ENCODE results near the gene SKAP1. TPM values are rescaled to one million over a fixed set of nuclear protein-coding genes. Genes with fewer than 3 reads are reported as not detected.
"Not testable (repeated sequence)": the region's sequence is repeated elsewhere in the genome, so short reads cannot be mapped to it uniquely, and the experiment has no call there.

Gene SKAP1
- total RNA-seq, 1 donor from 2014 or later: 0.38 TPM

DNA sequence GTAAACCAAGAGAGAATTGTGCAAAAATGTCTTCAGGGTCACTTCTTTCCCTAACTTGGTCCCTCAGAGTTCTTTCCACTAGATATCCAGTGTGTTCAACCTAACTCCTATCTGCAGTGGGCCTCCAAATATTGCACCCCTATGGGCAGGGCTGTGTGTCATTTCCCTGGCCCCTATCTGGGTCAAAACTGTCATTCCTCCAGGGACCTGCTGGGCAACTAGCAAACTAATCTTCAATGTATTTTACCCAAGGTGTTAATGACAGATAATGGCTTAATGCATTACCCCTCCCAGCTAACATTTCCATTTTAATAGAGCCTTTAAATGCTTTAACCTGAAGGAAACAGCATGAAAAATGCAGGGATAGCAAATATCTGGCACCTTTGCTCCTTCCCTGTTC is 25.8 kb upstream of the SKAP1 start:
- intact Hi-C loops (cut with DNase I): loop anchor here (10.0 kb wide), 1 partner anchor 101 kb away; no protein-coding TSS in a partner anchor

DNA sequence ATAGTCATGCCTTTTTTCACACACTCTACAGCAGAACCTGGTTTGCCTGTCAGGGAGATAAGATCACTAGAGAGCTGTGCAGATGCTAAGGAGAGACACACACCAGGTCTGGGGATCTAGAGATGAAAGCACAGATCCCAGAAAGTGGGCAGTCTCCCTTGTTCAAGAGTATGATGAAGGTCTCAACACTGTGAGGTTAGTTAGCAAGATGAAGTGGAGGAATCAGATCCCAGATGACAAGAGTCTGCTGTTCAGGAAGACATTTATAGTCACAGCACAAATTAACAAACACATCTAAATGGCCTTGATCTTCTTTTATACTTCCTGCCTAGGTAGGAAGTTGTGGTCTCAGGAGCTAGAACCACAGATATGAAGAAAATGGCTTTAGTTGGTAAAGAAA is 23.4 kb upstream of the SKAP1 start:
- intact Hi-C loops (cut with DNase I): loop anchor here (10.0 kb wide), 1 partner anchor 99 kb away; no protein-coding TSS in a partner anchor
- no peak for ATAC-seq

More for the DNA sequence above, 25.8 kb upstream of the SKAP1 start:
- no peak for ATAC-seq
- no peak for DNase-seq (ENCODE audit: missing footprints)

DNA sequence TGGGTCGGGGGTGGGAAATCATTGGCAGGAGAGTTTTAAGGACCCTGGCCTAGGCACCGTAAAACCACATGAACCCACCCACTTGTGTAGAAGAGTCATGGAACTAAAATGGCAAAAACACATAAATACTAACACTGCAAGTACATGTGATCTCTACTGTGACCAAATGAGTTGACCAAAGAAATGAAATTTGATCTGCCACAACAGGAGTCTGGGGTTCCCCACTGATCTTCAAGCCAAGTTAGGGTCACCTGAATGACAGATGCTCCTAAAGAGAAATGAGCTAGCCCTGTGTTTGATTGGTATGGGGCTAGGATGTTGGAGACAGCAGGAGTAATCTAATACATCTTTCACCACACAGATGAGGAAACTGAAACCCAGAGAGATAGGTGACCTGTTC is 21.5 kb upstream of the SKAP1 start:
- ATAC-seq (no peak), DNase-seq (ENCODE audit: missing footprints) (no peak)

More for the DNA sequence above, 23.4 kb upstream of the SKAP1 start:
- no peak for DNase-seq (ENCODE audit: missing footprints)

DNA sequence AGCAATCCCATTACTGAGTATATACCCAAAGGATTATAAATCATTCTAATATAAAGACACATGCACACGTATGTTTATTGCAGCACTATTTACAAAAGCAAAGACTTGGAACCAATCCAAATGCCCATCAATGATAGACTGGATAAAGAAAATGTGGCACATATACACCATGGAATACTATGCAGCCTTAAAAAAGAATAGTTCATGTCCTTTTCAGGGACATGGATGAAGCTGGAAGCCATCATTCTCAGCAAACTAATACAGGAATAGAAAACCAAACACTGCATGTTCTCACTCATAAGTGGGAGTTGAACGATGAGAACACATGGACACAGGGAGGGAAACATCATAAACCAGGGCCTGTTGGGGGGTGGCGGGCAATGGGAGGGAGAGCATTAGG is 19.3 kb upstream of the SKAP1 start:
- intact Hi-C loops (cut with DNase I); DNase-seq (ENCODE audit: missing footprints); ATAC-seq: not testable (repeated sequence)

More for the DNA sequence above, 21.5 kb upstream of the SKAP1 start:
- intact Hi-C loops (cut with DNase I): loop anchor here (10.0 kb wide), 1 partner anchor 97 kb away; no protein-coding TSS in a partner anchor

DNA sequence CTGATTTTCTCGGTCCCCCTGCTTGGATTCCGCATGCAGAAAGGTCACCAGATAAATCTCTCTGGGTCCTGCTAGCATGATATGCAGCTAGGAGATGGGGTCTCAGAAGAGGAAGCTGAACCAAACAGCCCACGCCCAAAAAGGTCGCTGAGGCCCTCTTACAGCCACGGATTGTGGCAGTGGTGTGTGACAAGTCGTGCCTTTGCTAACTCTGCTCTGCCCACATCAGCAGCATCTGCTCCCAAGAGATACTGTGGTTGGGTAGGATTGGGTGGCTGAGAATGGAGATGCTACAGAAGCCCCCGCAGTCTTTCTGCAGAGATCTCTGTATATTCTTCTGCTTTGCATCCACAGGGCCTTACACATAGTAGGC is 15.2 kb upstream of the SKAP1 start:
- ATAC-seq (no peak), DNase-seq (ENCODE audit: missing footprints) (no peak)
- intact Hi-C loops (cut with DNase I): no loop called here

DNA sequence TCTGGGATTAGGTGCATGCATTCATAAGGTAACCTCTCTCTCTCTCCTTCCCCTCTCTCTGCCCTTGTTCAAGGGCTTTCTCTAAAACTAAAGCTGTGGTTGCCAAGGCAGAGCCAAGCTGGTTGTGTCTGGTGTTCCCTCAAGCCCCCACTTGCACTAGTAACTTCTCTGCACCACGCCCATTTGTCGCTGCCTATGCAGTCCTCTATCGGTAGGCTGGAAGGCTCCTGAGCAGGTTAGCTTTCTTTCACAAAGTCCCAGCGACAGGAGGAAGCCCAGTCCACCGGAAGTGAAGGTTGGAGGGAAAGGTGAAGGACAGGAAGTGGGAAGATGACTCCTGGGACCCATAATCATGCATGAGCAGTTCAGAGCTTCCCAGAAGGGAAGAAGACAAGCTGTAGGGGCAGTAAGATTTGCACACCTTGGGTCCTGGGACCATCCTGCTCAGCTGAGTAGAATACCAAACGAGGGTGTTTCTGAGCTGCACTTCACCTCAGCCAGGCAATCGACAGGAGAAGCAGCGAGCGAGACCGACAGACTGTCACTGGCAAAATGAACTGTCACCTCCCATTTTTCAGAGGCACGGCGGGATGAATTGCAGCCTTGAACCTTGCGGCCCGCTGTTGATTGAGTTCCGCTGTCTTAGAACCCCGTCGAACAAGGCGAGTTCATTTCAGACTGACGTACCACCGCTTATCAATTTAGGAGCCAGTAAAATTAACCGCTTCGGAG is 14.7 kb upstream of the SKAP1 start:
- ATAC-seq (no peak), DNase-seq (ENCODE audit: missing footprints) (no peak)
- intact Hi-C loops (cut with DNase I): no loop called here

DNA sequence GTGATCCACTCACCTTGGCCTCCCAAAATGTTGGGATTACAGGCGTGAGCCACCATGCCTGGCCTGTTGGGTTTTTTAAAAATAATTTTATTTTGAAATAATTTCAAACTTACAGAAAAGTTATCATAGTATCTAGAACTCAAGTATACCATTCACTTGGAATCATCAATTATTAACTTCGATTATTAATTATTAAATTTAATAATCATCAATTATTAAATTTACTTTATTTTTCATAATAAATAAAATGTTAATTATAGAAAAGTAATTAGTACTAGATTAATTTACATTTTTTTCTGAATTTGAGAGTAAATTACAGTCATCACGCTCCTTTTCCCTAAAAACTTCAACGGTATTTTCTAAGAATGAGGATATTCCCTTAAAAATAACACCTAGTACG is 13.7 kb upstream of the SKAP1 start:
- ATAC-seq (no peak), DNase-seq (ENCODE audit: missing footprints) (no peak)
- intact Hi-C loops (cut with DNase I): no loop called here

DNA sequence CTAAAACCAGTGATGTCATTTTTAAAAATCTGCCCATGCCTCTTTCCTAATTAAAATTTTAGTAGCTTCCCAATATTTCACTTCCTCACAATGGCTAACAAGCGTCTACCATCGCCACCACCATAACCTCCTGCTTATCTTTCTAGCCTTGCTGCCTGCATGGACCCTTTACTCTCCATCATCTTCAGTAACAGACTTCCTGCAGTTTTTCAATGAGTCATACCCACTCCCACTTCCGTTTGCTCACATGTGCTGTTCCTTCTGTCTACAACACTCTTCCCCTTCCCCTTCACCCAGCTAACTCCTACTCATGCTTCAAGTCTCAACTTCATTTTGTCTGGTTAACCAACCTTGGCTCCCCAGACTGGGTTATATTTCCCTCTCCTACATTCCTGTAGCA is 12.8 kb upstream of the SKAP1 start:
- DNase-seq (ENCODE audit: missing footprints): no peak
- no peak for ATAC-seq
- intact Hi-C loops (cut with DNase I): no loop called here

DNA sequence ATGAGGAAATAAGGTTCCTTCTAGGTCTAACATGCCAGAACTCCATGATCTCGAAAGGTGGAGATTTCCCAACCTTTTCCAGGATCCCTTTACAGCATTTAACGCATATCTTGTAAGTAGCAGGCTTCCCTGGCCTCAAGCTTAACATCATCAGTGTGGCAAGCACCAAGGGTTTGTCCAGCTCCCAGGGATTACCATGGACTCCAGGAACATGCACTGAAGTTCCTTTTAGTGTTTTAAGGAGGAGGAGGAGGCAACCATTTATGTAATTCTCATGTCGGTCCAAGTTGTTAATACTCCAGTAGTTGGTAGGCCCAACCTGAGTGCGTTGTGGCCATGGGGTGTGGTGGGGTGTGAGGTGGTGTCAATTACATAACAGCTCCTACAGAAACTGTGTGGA is 11.8 kb upstream of the SKAP1 start:
- no peak for DNase-seq (ENCODE audit: missing footprints)
- intact Hi-C loops (cut with DNase I): no loop called here
- no peak for ATAC-seq

DNA sequence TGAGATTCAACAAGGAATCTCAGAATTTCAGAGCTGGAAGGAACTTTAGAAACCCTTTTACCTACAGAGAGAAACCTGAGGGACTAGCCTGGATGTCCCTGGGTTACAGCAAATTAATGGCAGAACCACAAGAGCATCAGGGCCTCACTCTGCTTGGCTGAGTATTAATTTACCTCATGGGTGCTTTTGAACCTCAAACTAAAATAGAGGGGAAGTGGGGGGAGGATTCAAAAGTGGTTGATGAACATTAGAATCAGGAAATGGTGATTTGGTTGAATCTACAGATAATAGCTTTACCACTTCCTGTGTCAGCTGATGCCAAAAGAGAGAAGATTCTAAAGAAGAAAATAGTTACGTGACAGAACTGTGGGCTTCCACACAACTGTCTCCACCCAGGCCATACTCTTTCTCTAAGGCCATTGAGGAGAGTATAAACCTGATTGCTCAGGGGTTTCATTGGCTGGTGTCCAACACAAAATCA is 11.3 kb upstream of the SKAP1 start:
- intact Hi-C loops (cut with DNase I): no loop called here
- no peak for DNase-seq (ENCODE audit: missing footprints)
- ATAC-seq: no peak

DNA sequence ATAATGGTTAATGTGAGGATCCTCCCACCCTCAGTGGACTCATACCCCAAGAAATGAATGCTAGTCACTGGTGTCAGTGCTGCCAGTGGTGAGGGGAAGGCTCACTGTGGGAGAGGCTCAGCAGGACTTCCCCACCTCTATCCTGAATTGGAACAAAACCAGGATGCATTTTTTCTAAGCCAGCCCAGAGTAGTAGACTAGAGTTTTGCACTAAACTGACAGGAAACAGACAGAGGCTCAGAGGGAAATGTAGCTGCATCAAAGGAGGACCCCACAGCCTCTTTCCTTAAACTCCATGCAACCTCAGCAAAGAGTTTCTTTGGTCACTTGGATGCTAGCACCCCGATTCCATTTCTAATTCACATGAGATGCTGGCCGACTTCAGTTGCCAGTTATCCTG is 10.7 kb upstream of the SKAP1 start:
- intact Hi-C loops (cut with DNase I): no loop called here
- DNase-seq (ENCODE audit: missing footprints) (no peak), ATAC-seq (no peak)

DNA sequence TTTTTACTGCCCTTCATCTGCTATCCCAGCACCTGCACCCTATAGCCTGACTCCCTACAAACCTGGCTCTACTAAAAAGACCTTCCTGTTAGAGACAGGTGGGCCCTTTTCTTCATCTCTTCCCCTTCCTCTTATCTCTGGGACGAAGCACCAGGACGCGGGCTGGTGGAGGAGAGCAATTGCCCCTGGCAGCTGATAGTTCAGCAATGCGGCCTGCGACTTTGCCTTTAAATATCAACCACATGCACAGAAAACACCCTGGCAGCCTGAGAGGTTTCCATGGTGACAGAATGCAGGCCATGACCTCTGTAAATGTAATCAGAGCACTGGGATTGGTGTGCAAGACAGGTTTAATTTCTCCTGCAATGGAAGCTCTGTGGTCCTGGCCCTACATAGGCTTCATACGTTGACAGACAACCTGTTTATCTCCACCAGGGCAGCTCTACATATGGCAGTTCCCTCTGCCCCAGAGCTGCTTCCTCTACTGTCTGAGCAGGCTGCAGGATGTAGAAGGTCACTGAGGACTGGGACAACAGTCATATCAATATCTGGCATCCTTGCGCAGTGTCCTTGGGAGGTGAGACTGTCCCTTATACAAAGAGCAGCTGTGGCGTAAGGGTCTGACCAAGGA is 10.0 kb upstream of the SKAP1 start:
- intact Hi-C loops (cut with DNase I): no loop called here
- no peak for ATAC-seq
- DNase-seq (ENCODE audit: missing footprints): no peak

DNA sequence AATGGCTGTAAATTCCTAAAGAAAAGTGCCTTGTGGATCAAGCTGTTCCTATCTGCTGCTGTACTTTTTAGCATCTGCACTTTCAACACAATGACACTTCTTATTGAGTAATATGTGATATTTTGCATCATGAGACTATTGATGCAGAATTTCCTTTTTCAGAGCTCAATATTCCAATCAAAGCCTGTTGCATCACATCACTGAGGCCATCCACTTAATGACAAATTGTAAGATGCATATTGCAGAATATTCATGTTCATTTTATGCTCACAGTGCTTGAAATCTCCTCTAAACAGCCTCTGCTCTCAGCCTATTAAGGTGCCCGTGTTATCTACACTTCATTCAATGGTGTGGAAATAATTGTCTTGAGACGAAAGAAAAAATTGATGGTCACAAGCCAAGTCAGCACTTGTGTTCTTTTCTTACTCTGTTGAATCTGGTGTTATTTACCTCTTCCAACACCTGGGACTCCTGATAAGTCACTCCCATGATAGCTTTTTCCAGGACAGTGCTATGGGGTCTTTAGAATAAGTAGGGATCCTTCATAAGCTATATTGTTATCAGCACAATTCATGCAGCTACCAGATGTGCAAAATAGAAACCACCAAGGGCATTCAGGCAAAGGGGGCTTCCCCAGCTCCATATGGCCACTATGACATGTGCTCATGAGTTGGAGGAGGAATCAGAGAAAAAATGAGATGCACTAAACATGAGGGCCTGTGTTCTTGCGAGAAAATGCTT is 9.3 kb upstream of the SKAP1 start:
- no peak for ATAC-seq
- no peak for DNase-seq (ENCODE audit: missing footprints)
- intact Hi-C loops (cut with DNase I): no loop called here

DNA sequence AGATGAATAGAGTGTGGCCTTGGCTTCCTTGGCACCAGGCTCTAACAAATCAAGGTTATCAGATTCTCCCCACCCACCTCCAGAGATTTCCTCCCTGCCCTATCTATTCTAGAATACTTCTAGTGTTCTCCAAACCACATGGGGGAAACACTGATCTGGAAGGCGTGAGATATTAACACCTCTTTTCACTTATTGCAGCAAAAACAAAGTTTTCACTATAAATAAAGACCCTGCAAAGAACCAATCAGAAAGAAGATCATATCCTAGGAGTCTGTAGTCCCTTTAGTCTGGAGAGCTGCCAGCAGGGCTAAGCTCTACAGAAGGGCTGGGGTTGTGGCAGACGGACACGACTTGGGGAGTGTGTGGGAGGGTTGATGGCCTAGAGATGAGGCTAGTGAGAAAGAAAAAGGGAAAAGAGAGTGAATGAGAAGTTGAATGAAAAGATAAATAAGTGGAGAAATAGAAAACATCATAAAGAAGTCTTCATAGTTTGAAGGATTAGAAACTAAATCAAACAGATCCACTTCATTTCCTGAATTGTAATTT is 8.6 kb upstream of the SKAP1 start:
- no peak for ATAC-seq
- intact Hi-C loops (cut with DNase I): no loop called here

DNA sequence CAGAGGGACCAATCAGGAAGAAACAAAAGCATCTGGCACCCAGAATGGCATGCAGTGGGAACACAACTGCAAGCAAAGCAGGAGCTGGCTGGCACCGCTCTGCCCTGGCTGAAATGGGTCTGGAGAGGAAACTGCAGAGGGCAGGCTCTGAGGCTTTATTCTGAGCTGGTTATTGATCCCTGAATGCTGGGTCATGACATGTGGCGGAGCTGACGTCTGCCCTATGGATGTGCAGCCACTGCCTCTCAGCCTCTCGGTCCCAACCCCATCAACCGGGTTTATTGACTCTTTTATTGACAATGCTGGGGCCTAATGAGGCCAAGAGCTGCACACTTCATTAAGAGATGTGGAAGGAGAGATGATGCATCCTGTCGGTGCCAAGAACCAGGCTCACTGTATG is 3.9 kb upstream of the SKAP1 start:
- no peak for ATAC-seq
- intact Hi-C loops (cut with DNase I): no loop called here
- DNase-seq (ENCODE audit: missing footprints): no peak

More for the DNA sequence above, 8.6 kb upstream of the SKAP1 start:
- DNase-seq (ENCODE audit: missing footprints): no peak

DNA sequence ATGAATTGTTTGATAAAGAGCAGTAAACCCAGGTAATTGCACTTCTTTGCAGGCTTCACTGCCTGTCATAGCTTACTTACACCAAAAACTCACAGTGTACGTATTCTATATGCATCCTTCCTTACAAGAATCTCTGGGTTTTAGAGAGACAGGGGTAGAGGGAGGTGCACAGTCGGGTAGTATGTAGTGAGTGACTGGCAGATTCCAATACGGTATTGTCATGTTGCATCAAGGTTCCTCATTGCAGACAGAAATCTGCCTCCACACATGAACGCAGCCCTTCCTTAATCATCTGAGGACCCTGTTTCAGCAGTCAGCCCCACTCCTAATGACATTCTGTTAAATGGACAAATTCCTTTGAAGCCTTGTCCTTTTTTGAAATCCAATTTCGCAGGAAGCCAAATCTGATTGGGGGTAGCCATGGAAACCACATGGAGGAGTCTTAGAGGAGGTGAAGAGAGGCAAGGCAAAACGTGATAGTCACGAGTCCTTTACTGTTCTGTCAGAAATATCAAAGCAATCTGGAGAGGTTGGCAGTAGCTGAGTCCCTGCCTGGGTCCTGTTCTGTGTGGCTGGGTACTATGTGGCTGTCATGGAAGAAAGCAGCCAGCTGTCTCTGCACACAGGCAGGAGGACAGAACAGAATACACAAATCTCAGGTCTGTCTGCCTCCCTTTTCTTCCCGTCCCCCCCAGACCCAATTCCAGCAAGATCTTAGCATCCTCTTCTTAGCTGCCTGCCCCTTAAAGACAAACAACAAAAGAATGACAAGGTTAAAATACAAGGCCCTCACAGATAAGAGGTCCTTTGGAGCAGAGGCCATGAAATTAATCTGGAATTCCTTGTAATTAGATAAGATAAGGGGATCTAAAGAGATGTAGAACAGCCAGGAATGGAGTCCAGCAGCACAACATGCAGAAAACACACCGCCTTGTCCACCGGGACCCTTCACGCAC is 3.1 kb upstream of the SKAP1 start:
- DNase-seq (ENCODE audit: missing footprints) (no peak), ATAC-seq (no peak)
- intact Hi-C loops (cut with DNase I): no loop called here

DNA sequence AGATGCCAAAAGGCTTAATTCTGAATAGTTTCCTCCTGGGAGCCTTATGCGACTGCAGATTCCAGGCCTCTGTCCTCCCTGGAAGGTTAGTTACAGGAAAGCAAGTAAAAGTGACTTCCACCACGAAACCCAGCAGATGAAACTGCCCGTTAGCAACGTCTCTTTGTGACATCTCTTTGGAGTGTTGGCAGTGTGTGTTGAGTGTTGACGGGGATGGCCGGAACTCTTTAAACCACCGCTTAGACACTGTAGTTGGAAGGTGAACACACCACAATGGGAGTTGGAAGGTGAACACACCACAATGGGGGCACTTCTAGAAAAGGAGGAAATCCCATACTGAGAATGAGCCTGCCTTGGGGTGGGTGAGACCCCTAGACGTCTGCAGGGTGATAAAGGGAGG is 858 bp downstream of the SKAP1 start:
- no peak for ATAC-seq
- intact Hi-C loops (cut with DNase I): no loop called here
- DNase-seq (ENCODE audit: missing footprints): no peak

DNA sequence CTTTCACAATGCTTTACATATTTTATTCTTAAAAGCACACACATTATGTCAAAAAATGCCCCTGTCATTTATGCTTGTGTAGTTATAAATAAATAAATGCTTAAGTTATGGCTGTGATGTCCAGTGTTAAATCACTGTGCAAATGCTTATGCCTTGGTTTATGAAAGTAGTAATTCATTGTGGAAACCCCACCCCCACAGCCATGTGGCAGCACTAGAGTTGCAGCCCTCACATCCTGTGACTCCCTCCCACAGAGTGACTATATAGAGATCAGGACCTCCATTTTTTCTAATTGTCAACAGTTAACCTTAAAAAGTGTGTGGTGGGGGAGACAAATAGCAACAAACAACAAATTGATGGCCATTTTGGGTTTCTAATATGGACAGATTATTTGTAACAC is 2.4 kb downstream of the SKAP1 start:
- no peak for DNase-seq (ENCODE audit: missing footprints)
- ATAC-seq: no peak
- intact Hi-C loops (cut with DNase I): no loop called here
